Measurements from ENCODE around the gene PLCB2. TPM values are rescaled to one million over a fixed set of nuclear protein-coding genes. Genes with fewer than 3 reads are reported as not detected.
A peak's percentile ranks its signal among the peaks of the same experiment; 100 is the strongest.

PLCB2 gene
- total and polyA plus RNA-seq, 9 of the 15 experiments (the other 6 are each of a cell fraction or from before 2014, with no cell fraction given): 0.37 to 12.3 (median 8.0) TPM

DNA sequence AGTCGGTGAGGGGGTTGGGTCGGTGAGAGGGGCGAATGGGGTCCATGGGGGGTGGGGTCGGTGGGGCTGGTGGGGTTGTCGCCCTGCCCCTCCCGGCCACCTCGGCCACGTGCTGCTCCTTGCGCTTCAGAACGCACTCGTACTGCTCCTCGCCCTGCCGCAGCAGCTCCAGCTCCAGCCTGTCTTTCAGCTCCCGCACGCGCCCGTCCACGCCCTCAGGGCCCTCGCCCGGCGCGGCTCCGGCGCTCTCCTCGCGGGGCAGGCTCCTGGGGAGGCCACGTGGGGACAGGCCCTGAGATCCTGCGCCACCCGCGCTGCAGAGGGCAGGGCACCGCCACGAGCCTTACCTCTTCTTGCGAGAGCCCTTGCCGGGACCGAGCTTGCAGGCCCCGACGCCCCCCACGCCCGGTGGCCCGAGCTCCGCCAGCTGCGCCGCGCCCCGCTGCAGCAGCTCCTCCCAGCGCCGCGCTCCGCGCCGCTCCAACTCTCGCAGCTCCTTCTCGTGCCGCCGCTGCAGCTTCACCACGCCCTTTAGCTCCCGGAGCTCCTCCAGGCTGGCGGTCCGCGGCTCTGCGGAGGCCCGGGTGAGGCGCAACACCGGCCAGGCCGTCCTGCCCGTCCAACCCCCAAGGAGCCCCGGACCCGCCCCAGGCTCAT is 16.7 kb downstream of the PLCB2 start (continued):
- TF ChIP-seq GTF2A2 (tag; IDR thresholded peaks at IDR 0.05) (no peak), FOSL1 (tag; conservative IDR thresholded peaks at IDR 0.05) (no peak), GATAD2A (IDR thresholded peaks at IDR 0.05) (no peak), SMAD2 (IDR thresholded peaks at IDR 0.05; ENCODE audit: low read depth, low read length) (no peak), MAFG (tag; conservative IDR thresholded peaks at IDR 0.05) (no peak), HCFC1 (IDR thresholded peaks at IDR 0.05; ENCODE audit: low read depth, low read length) (no peak), PTTG1 (tag; IDR thresholded peaks at IDR 0.05; ENCODE audit: low read depth) (no peak)
- TF ChIP-seq, protein P1, sequence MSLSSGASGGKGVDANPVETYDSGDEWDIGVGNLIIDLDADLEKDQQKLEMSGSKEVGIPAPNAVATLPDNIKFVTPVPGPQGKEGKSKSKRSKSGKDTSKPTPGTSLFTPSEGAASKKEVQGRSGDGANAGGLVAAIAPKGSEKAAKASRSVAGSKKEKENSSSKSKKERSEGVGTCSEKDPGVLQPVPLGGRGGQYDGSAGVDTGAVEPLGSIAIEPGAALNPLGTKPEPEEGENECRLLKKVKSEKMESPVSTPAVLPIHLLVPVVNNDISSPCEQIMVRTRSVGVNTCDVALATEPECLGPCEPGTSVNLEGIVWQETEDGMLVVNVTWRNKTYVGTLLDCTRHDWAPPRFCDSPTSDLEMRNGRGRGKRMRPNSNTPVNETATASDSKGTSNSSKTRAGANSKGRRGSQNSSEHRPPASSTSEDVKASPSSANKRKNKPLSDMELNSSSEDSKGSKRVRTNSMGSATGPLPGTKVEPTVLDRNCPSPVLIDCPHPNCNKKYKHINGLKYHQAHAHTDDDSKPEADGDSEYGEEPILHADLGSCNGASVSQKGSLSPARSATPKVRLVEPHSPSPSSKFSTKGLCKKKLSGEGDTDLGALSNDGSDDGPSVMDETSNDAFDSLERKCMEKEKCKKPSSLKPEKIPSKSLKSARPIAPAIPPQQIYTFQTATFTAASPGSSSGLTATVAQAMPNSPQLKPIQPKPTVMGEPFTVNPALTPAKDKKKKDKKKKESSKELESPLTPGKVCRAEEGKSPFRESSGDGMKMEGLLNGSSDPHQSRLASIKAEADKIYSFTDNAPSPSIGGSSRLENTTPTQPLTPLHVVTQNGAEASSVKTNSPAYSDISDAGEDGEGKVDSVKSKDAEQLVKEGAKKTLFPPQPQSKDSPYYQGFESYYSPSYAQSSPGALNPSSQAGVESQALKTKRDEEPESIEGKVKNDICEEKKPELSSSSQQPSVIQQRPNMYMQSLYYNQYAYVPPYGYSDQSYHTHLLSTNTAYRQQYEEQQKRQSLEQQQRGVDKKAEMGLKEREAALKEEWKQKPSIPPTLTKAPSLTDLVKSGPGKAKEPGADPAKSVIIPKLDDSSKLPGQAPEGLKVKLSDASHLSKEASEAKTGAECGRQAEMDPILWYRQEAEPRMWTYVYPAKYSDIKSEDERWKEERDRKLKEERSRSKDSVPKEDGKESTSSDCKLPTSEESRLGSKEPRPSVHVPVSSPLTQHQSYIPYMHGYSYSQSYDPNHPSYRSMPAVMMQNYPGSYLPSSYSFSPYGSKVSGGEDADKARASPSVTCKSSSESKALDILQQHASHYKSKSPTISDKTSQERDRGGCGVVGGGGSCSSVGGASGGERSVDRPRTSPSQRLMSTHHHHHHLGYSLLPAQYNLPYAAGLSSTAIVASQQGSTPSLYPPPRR (CRISPR knock-in tag; IDR thresholded peaks at IDR 0.05; ENCODE audit: borderline replicate concordance): 0 out of 2 replicates have a peak, but pooled peaks have one; percentile 34
- TF ChIP-seq, protein P2, sequence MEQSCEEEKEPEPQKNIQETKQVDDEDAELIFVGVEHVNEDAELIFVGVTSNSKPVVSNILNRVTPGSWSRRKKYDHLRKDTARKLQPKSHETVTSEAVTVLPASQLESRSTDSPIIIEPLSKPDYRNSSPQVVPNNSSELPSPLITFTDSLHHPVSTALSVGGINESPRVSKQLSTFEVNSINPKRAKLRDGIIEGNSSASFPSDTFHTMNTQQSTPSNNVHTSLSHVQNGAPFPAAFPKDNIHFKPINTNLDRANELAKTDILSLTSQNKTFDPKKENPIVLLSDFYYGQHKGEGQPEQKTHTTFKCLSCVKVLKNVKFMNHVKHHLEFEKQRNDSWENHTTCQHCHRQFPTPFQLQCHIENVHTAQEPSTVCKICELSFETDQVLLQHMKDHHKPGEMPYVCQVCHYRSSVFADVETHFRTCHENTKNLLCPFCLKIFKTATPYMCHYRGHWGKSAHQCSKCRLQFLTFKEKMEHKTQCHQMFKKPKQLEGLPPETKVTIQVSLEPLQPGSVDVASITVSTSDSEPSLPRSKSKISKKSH (CRISPR knock-in tag; IDR thresholded peaks at IDR 0.05): no peak
